Ishikawa (cell line): ENCODE results near the gene STAT2.

Experiments used
- YY1 ChIP-seq: IDR thresholded peaks from 2 replicates; pipeline ENCODE4 v1.6.1; 2012; ENCODE audit warnings: low read depth

Gene STAT2

DNA sequence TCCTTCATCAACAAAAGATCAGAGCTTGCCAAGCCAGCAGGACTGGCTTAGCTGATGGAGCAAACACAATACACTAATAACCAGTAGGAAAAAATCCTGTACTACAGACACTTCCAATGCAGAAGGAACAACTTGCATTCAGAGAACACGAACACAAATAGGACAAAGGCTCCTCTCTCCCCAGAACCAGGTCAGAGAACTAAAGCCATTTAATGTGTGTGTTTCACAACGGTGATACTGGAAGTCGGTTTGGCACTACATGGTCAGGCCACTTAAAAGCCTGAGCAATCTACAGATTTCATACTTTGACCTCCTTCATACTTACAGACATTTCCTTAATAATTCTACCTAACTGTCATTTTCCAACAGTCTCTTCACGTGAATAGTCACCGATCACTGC is 66.1 kb downstream of the STAT2 start:
- no peak for TF ChIP-seq YY1
